CD4-positive, CD25-positive, alpha-beta regulatory T cell (primary cell): ENCODE measurements around the gene ACACA. TPM values are rescaled to one million over a fixed set of nuclear protein-coding genes. Genes with fewer than 3 reads are reported as not detected.

Source experiments
- ATAC-seq, 2 donors: fragments of 150-1000 bp; cut with Tn5 transposase; one replicate each; pipeline ENCODE4 v1.10.0; 2021; ENCODE audit warnings: low read depth in 2 of 2, moderate number of reproducible peaks in 2 of 2, moderate library complexity in 1 of 2
- DNase-seq, 3 donors: peaks; one replicate each; pipeline versions ENCODE4 v3.0.0 to v3.0.0-alpha.2; 2012 to 2022; ENCODE audit warnings: mixed read lengths in 1 of 3
- H3K27ac ChIP-seq: one replicate; pipeline ENCODE4 v1.7.0; 2013; ENCODE audit warnings: mild to moderate bottlenecking, low read length; ENCODE audit not compliant: insufficient read depth, poor library complexity, severe bottlenecking
- H3K27me3 ChIP-seq: one replicate; pipeline ENCODE4 v1.7.0; 2013; ENCODE audit warnings: low read length; ENCODE audit not compliant: control insufficient read depth, insufficient read depth
- H3K36me3 ChIP-seq: one replicate; pipeline ENCODE4 v1.7.0; 2013; ENCODE audit warnings: mild to moderate bottlenecking, low read length, moderate library complexity; ENCODE audit not compliant: control insufficient read depth, insufficient read depth
- H3K4me1 ChIP-seq: 2 replicates; pipeline ENCODE4 v1.7.0; 2013; ENCODE audit warnings: mild to moderate bottlenecking, low read length; ENCODE audit not compliant: insufficient read depth, control insufficient read depth, poor library complexity, severe bottlenecking
- H3K4me3 ChIP-seq: one replicate; pipeline ENCODE4 v1.7.0; 2013; ENCODE audit warnings: low read depth, mild to moderate bottlenecking, low read length, moderate library complexity
- H3K9me3 ChIP-seq, 2 experiments: 1 replicate in 1 of 2; 2 replicates in 1 of 2; pipeline ENCODE4 v1.7.0; 2013; ENCODE audit warnings: low read length in 2 of 2, mild to moderate bottlenecking in 1 of 2, moderate library complexity in 1 of 2; ENCODE audit not compliant: control insufficient read depth in 2 of 2
- H3K27ac Mint-ChIP-seq, 3 donors: one replicate each; pipeline ENCODE4 v1.8.0; 2020 to 2022; ENCODE audit warnings: mild to moderate bottlenecking in 3 of 3, mixed read lengths in 3 of 3, moderate library complexity in 2 of 3
- H3K27me3 Mint-ChIP-seq: one replicate; pipeline ENCODE4 v1.8.0; 2022; ENCODE audit warnings: mild to moderate bottlenecking, mixed read lengths
- H3K36me3 Mint-ChIP-seq: one replicate; pipeline ENCODE4 v1.8.0; 2020; ENCODE audit warnings: mixed read lengths
- H3K4me1 Mint-ChIP-seq, 4 donors: one replicate each; pipeline ENCODE4 v1.8.0; 2020 to 2022; ENCODE audit warnings: mixed read lengths in 4 of 4, mild to moderate bottlenecking in 1 of 4
- H3K4me3 Mint-ChIP-seq, 4 donors: one replicate each; pipeline ENCODE4 v1.8.0; 2020 to 2022; ENCODE audit warnings: mild to moderate bottlenecking in 4 of 4, mixed read lengths in 4 of 4, moderate library complexity in 3 of 4
- H3K9me3 Mint-ChIP-seq, 7 donors: one replicate each; pipeline ENCODE4 v1.8.0; 2020 to 2022; ENCODE audit warnings: mixed read lengths in 7 of 7, mild to moderate bottlenecking in 3 of 7, moderate library complexity in 2 of 7
- polyA plus RNA-seq, 4 donors: library from polyadenylated mRNA; unstranded; fragments of 300-500 nt; fragmentation: Illumina TruSeq; gene quantifications; one replicate each; pipeline ENCODE4 v1.2.3, GENCODE V29; 2021
- total RNA-seq: library from RNA; stranded (reverse); gene quantifications from one replicate; pipeline ENCODE4 v1.2.3, GENCODE V29; 2022

ACACA gene
- total and polyA plus RNA-seq, 5 donors from 2014 or later = 7.4 to 42.9 (median 9.6) TPM

GRCh38 chr17:37182786-37183465, 223.7 kb downstream of the ACACA start:
- no peaks in the 10 kb centered on the region for H3K4me1 Mint-ChIP-seq
- H3K4me1 ChIP-seq = no peaks in the 10 kb centered on the region
- no peak overlapping the region for H3K27ac Mint-ChIP-seq
- no peaks in the 10 kb centered on the region for H3K27me3 ChIP-seq
- DNase-seq (no peak), ATAC-seq (no peak)
- no peak overlapping the region for H3K4me3 Mint-ChIP-seq
- H3K4me3 ChIP-seq = no peak overlapping the region
- H3K27ac ChIP-seq = no peak overlapping the region
- no peaks in the 10 kb centered on the region for H3K9me3 ChIP-seq
- H3K36me3 ChIP-seq = peaks cover 18% of the 10 kb centered on the region
- peaks cover 43% of the 10 kb centered on the region for H3K36me3 Mint-ChIP-seq
- no peaks in the 10 kb centered on the region for H3K27me3 Mint-ChIP-seq
- no peaks in the 10 kb centered on the region for H3K9me3 Mint-ChIP-seq

- no peak for DNase-seq
- Histone ChIP-seq H3K9me3 (no peaks in the 10 kb centered on the region), H3K36me3 (peaks cover 22% of the 10 kb centered on the region), H3K4me3 (no peak overlapping the region), H3K27me3 (no peaks in the 10 kb centered on the region), H3K4me1 (no peaks in the 10 kb centered on the region), H3K27ac (no peak overlapping the region)
- H3K4me3 Mint-ChIP-seq = no peak overlapping the region
- H3K4me1 Mint-ChIP-seq = no peaks in the 10 kb centered on the region
- no peak overlapping the region for H3K27ac Mint-ChIP-seq
- ATAC-seq = no peak
- H3K9me3 Mint-ChIP-seq = no peaks in the 10 kb centered on the region
- H3K27me3 Mint-ChIP-seq = no peaks in the 10 kb centered on the region
- H3K36me3 Mint-ChIP-seq = peaks cover 45% of the 10 kb centered on the region
Measured at GRCh38 chr17:37180376-37180775, 226.3 kb downstream of the ACACA start.

GRCh38 chr17:37179893-37180292, 226.7 kb downstream of the ACACA start:
- no peaks in the 10 kb centered on the region for H3K9me3 Mint-ChIP-seq
- Histone ChIP-seq H3K27me3 (no peaks in the 10 kb centered on the region), H3K4me3 (no peak overlapping the region), H3K27ac (no peak overlapping the region), H3K36me3 (peaks cover 22% of the 10 kb centered on the region), H3K4me1 (no peaks in the 10 kb centered on the region), H3K9me3 (no peaks in the 10 kb centered on the region)
- peaks cover 45% of the 10 kb centered on the region for H3K36me3 Mint-ChIP-seq
- no peak overlapping the region for H3K4me3 Mint-ChIP-seq
- ATAC-seq (no peak), DNase-seq (no peak)
- no peaks in the 10 kb centered on the region for H3K4me1 Mint-ChIP-seq
- no peak overlapping the region for H3K27ac Mint-ChIP-seq
- H3K27me3 Mint-ChIP-seq = no peaks in the 10 kb centered on the region

GRCh38 chr17:37177254-37177870, 229.3 kb downstream of the ACACA start:
- Mint-ChIP-seq H3K27ac (no peak overlapping the region), H3K27me3 (no peaks in the 10 kb centered on the region), H3K9me3 (no peaks in the 10 kb centered on the region), H3K4me1 (no peaks in the 10 kb centered on the region), H3K4me3 (no peak overlapping the region), H3K36me3 (peaks cover 49% of the 10 kb centered on the region)
- H3K27me3 ChIP-seq = no peaks in the 10 kb centered on the region
- H3K4me3 ChIP-seq = no peak overlapping the region
- no peak overlapping the region for H3K27ac ChIP-seq
- H3K36me3 ChIP-seq = peaks cover 22% of the 10 kb centered on the region
- DNase-seq (no peak), ATAC-seq (no peak)
- H3K9me3 ChIP-seq = no peaks in the 10 kb centered on the region
- no peaks in the 10 kb centered on the region for H3K4me1 ChIP-seq

GRCh38 chr17:37176723-37177122, 229.9 kb downstream of the ACACA start:
- peaks cover 49% of the 10 kb centered on the region for H3K36me3 Mint-ChIP-seq
- no peaks in the 10 kb centered on the region for H3K4me1 Mint-ChIP-seq
- no peak for DNase-seq
- H3K27me3 ChIP-seq = no peaks in the 10 kb centered on the region
- no peak overlapping the region for H3K27ac ChIP-seq
- no peak for ATAC-seq
- no peak overlapping the region for H3K4me3 Mint-ChIP-seq
- peaks cover 22% of the 10 kb centered on the region for H3K36me3 ChIP-seq
- no peaks in the 10 kb centered on the region for H3K9me3 Mint-ChIP-seq
- no peaks in the 10 kb centered on the region for H3K4me1 ChIP-seq
- H3K27me3 Mint-ChIP-seq = no peaks in the 10 kb centered on the region
- no peak overlapping the region for H3K27ac Mint-ChIP-seq
- H3K9me3 ChIP-seq = no peaks in the 10 kb centered on the region
- no peak overlapping the region for H3K4me3 ChIP-seq

- Mint-ChIP-seq H3K4me3 (no peak overlapping the region), H3K36me3 (peaks cover 35% of the 10 kb centered on the region), H3K4me1 (no peaks in the 10 kb centered on the region), H3K27me3 (no peaks in the 10 kb centered on the region), H3K27ac (no peak overlapping the region), H3K9me3 (no peaks in the 10 kb centered on the region)
- no peaks in the 10 kb centered on the region for H3K27me3 ChIP-seq
- peaks cover 11% of the 10 kb centered on the region for H3K36me3 ChIP-seq
- no peaks in the 10 kb centered on the region for H3K9me3 ChIP-seq
- H3K27ac ChIP-seq = no peak overlapping the region
- no peak for ATAC-seq
- H3K4me1 ChIP-seq = no peaks in the 10 kb centered on the region
- H3K4me3 ChIP-seq = no peak overlapping the region
- DNase-seq = no peak
Measured at GRCh38 chr17:37174205-37174604, 232.4 kb downstream of the ACACA start.

- H3K4me1 Mint-ChIP-seq = no peaks in the 10 kb centered on the region
- peaks cover 11% of the 10 kb centered on the region for H3K36me3 Mint-ChIP-seq
- DNase-seq = no peak
- H3K4me3 Mint-ChIP-seq = no peak overlapping the region
- no peak overlapping the region for H3K27ac Mint-ChIP-seq
- ATAC-seq = no peak
- no peaks in the 10 kb centered on the region for H3K36me3 ChIP-seq
- H3K27me3 Mint-ChIP-seq = no peaks in the 10 kb centered on the region
- H3K9me3 Mint-ChIP-seq = no peaks in the 10 kb centered on the region
- H3K9me3 ChIP-seq = no peaks in the 10 kb centered on the region
- no peak overlapping the region for H3K4me3 ChIP-seq
- H3K4me1 ChIP-seq = no peaks in the 10 kb centered on the region
- H3K27ac ChIP-seq = no peak overlapping the region
- no peaks in the 10 kb centered on the region for H3K27me3 ChIP-seq
Measured at GRCh38 chr17:37170881-37171425, 235.7 kb downstream of the ACACA start.
